Activated CD8-positive, alpha-beta memory T cell treated with anti-CD3 and anti-CD28 coated beads, Interleukin-2, amount 50 U/mL, for 1 hour (primary cell): ENCODE measurements around the gene PCDHB12.
"Not testable (repeated sequence)": the region's sequence is repeated elsewhere in the genome, so short reads cannot be mapped to it uniquely, and the experiment has no call there.

Experiments
- DNase-seq: peaks from one replicate; pipeline ENCODE4 v3.0.0-alpha.2; 2020; ENCODE audit errors: extremely low read depth

PCDHB12 gene

GRCh38 chr5:141210281-141210680 is 1.8 kb downstream of the PCDHB12 start:
- not testable (repeated sequence) for DNase-seq

GRCh38 chr5:141210849-141211248 is 2.3 kb downstream of the PCDHB12 start:
- not testable (repeated sequence) for DNase-seq

- DNase-seq, result not testable (repeated sequence)
Observed at GRCh38 chr5:141213656-141214339, 5.3 kb downstream of the PCDHB12 start, which contains the start of gene PCDHB13. Gene PCDHB13 (plus strand): TSS chr5:141213919. CDS start chr5:141214124, 205 bp downstream.

- DNase-seq, result not testable (repeated sequence)
Observed at GRCh38 chr5:141214583-141214982, 6.1 kb downstream of the PCDHB12 start.

- DNase-seq, result not testable (repeated sequence)
Observed at GRCh38 chr5:141215504-141215903, 7.0 kb downstream of the PCDHB12 start.

GRCh38 chr5:141216035-141216434 is 7.5 kb downstream of the PCDHB12 start:
- not testable (repeated sequence) for DNase-seq

- no peak for DNase-seq
Observed at GRCh38 chr5:141223112-141223783, 14.7 kb downstream of the PCDHB12 start, which contains the start of gene PCDHB14. Gene PCDHB14 (plus strand): TSS chr5:141223343. CDS start chr5:141223506, 163 bp downstream.

GRCh38 chr5:141224844-141225243 is 16.3 kb downstream of the PCDHB12 start:
- DNase-seq, result not testable (repeated sequence)

GRCh38 chr5:141225421-141225820 is 16.9 kb downstream of the PCDHB12 start:
- DNase-seq, result not testable (repeated sequence)

- no peak for DNase-seq
Observed at GRCh38 chr5:141234109-141234667, 25.7 kb downstream of the PCDHB12 start.

GRCh38 chr5:141235922-141236321 is 27.4 kb downstream of the PCDHB12 start:
- DNase-seq, result not testable (repeated sequence)

- DNase-seq, result no peak
Observed at GRCh38 chr5:141236516-141237313, 28.2 kb downstream of the PCDHB12 start.

- no peak for DNase-seq
Observed at GRCh38 chr5:141241496-141241895, 33.0 kb downstream of the PCDHB12 start.

- DNase-seq, result no peak
Observed at GRCh38 chr5:141245250-141245717, 36.8 kb downstream of the PCDHB12 start, which contains the start of gene PCDHB15. Gene PCDHB15 (plus strand): TSS chr5:141245395. CDS start chr5:141245579, 184 bp downstream.

- DNase-seq, result not testable (repeated sequence)
Observed at GRCh38 chr5:141246971-141247370, 38.5 kb downstream of the PCDHB12 start.

GRCh38 chr5:141247434-141247833 is 38.9 kb downstream of the PCDHB12 start:
- not testable (repeated sequence) for DNase-seq

- DNase-seq, result no peak
Observed at GRCh38 chr5:141250576-141250975, 42.1 kb downstream of the PCDHB12 start.

- DNase-seq, result no peak
Observed at GRCh38 chr5:141258464-141258863, 49.9 kb downstream of the PCDHB12 start.

- DNase-seq, result no peak
Observed at GRCh38 chr5:141258948-141259347, 50.4 kb downstream of the PCDHB12 start.

- no peak for DNase-seq
Observed at GRCh38 chr5:141260458-141261237, 52.1 kb downstream of the PCDHB12 start.

GRCh38 chr5:141261238-141261546 is 52.7 kb downstream of the PCDHB12 start:
- DNase-seq, result no peak
